GM12865 (cell line): Measurements from ENCODE around the gene PSAT1.
"Not testable (repeated sequence)": the region's sequence is repeated elsewhere in the genome, so short reads cannot be mapped to it uniquely, and the experiment has no call there.

Source experiments
- DNase-seq: peaks from one replicate; pipeline ENCODE4 v3.0.0; 2010; ENCODE audit warnings: low read depth
- H3K4me3 ChIP-seq: 2 replicates; pipeline ENCODE4 v1.5.1; 2011; ENCODE audit warnings: mild to moderate bottlenecking, low read depth, low read length, control low read depth
- CTCF ChIP-seq: IDR thresholded peaks from 2 replicates; pipeline ENCODE4 v1.5.1; 2011; ENCODE audit warnings: low read length, control low read depth, low read depth, inconsistent platforms; ENCODE audit not compliant: insufficient read depth; ENCODE audit errors: missing control alignments

PSAT1 gene

GRCh38 chr9:78280982-78281668, 15.8 kb upstream of the PSAT1 start:
- no peak for TF ChIP-seq CTCF
- no peak for DNase-seq
- no peak overlapping the region for H3K4me3 ChIP-seq

- not testable (repeated sequence) for DNase-seq, H3K4me3 ChIP-seq
These were observed 12.7 kb upstream of the PSAT1 start for GRCh38 chr9:78284181-78284580.

GRCh38 chr9:78286125-78286524, 10.8 kb upstream of the PSAT1 start:
- DNase-seq, result no peak
- no peak overlapping the region for H3K4me3 ChIP-seq
- TF ChIP-seq CTCF, result no peak

GRCh38 chr9:78286946-78287388, 10.0 kb upstream of the PSAT1 start:
- TF ChIP-seq CTCF, result no peak
- H3K4me3 ChIP-seq, result no peak overlapping the region
- no peak for DNase-seq

GRCh38 chr9:78288214-78288892, 8.6 kb upstream of the PSAT1 start:
- no peak for TF ChIP-seq CTCF
- DNase-seq, result no peak
- H3K4me3 ChIP-seq, result no peak overlapping the region

- TF ChIP-seq CTCF, result no peak
These were observed 7.5 kb upstream of the PSAT1 start for GRCh38 chr9:78289474-78289873.

GRCh38 chr9:78291240-78291925, 5.5 kb upstream of the PSAT1 start:
- TF ChIP-seq CTCF, result no peak
- H3K4me3 ChIP-seq, result no peak overlapping the region
- no peak for DNase-seq

More at GRCh38 chr9:78289474-78289873, 7.5 kb upstream of the PSAT1 start:
- no peak for DNase-seq
- H3K4me3 ChIP-seq, result no peak overlapping the region
